A673 (cell line): ENCODE data around the gene DAD1.

Source experiments
- CTCF ChIP-seq: fragments of 300-800, 200-600 bp; sonication (generic); conservative IDR thresholded peaks from 2 replicates; pipeline ENCODE4 v1.5.1; 2017; ENCODE audit warnings: low read depth, mild to moderate bottlenecking, antibody characterized with exemption, low read length, moderate library complexity, mixed read lengths
- EZH2 ChIP-seq: fragments of 200-600 bp; sonication (generic); IDR thresholded peaks from 2 replicates; pipeline ENCODE4 v1.6.1; 2017; ENCODE audit warnings: borderline replicate concordance, low read depth, mild to moderate bottlenecking, mixed read lengths, antibody characterized with exemption, low read length; ENCODE audit not compliant: poor library complexity, severe bottlenecking

- TF ChIP-seq CTCF (no peak), EZH2 (no peak)
Measured at GRCh38 chr14:22573804-22574203, 15.2 kb downstream of the DAD1 start.
